Gastroesophageal sphincter (tissue), 3 donors: ENCODE data around the gene TRERF1.

Source experiments
- EP300 ChIP-seq: sonication (generic); formaldehyde crosslinking; IDR thresholded peaks from one replicate; pipeline ENCODE4 v1.6.1; 2017; ENCODE audit warnings: antibody characterized with exemption, mild to moderate bottlenecking
- POLR2A ChIP-seq, 2 donors: fragments of 450-650 bp; IDR thresholded peaks; one replicate each; pipeline ENCODE4 v1.6.1; 2017; ENCODE audit warnings: antibody characterized with exemption in 2 of 2, mild to moderate bottlenecking in 2 of 2, moderate library complexity in 1 of 2
- TF ChIP-seq, protein P1 (sequence below), 4 experiments: fragments of 200-600 bp in 2 of 4; fragments of 450-650 bp in 2 of 4; sonication (generic) in 1 of 4; IDR thresholded peaks; one replicate each; pipeline ENCODE4 v1.5.1; 2017 to 2019; ENCODE audit warnings: antibody characterized with exemption in 4 of 4, mild to moderate bottlenecking in 2 of 4, moderate library complexity in 2 of 4

DNA sequence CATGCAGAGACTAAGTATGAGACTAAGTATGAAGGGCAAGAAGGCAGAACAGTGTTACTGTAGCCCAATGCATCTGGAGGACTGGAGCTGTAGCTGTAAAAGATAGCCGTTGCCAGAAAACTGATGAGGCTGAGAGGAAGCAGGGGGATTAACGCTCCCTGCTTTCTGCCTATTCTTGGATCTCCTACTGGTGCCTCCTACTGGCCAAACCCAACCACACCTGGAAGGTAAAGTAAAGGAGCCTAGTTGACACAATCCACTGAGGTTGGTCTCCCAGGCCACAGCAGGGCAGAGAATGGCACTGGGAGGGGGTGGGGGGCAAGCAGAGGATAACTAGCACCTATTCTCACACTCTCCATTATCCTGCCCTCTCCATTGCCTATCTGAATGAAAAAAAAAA, 129.1 kb downstream of the TRERF1 start:
- TF ChIP-seq, protein P1, sequence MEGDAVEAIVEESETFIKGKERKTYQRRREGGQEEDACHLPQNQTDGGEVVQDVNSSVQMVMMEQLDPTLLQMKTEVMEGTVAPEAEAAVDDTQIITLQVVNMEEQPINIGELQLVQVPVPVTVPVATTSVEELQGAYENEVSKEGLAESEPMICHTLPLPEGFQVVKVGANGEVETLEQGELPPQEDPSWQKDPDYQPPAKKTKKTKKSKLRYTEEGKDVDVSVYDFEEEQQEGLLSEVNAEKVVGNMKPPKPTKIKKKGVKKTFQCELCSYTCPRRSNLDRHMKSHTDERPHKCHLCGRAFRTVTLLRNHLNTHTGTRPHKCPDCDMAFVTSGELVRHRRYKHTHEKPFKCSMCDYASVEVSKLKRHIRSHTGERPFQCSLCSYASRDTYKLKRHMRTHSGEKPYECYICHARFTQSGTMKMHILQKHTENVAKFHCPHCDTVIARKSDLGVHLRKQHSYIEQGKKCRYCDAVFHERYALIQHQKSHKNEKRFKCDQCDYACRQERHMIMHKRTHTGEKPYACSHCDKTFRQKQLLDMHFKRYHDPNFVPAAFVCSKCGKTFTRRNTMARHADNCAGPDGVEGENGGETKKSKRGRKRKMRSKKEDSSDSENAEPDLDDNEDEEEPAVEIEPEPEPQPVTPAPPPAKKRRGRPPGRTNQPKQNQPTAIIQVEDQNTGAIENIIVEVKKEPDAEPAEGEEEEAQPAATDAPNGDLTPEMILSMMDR (IDR thresholded peaks at IDR 0.05): no peak
- TF ChIP-seq EP300 (no peak), POLR2A (IDR thresholded peaks at IDR 0.05) (no peak)
